HCT116 (cell line): ENCODE results near the gene WDR90. TPM values are rescaled to one million over a fixed set of nuclear protein-coding genes. Genes with fewer than 3 reads are reported as not detected.
A peak's percentile ranks its signal among the peaks of the same experiment; 100 is the strongest.

Experiments
- ATAC-seq: fragments of 200-7000 bp; cut with Tn5 transposase; 2 replicates; pipeline ENCODE4 v1.9.1; 2020; ENCODE audit warnings: mild to moderate bottlenecking, moderate library complexity
- BruUV-seq: library from RNA; stranded (reverse); fragments of 400-500 nt; replicated peaks from 2 replicates; lab custom pipeline; 2021; lab: Mats Ljungman, UMichigan
- CTCF ChIA-PET: fragments of 300-600 bp; sonication (Branson Sonifier 250); formaldehyde crosslinking; loops from one replicate; lab custom pipeline; 2021; ENCODE audit warnings: antibody characterized with exemption; lab: Charles Lee
- POLR2A ChIA-PET: fragments of 300-600, 350-600 bp; sonication (Branson Sonifier 250); formaldehyde crosslinking; loops from one replicate; lab custom pipeline; 2021; ENCODE audit warnings: antibody characterized with exemption; lab: Charles Lee
- RAD21 ChIA-PET, 2 experiments: fragments of 300-600 bp; sonication (Branson Sonifier 250); formaldehyde crosslinking; loops; one replicate each; lab custom pipeline; 2023; ENCODE audit warnings: low total read pairs in 2 of 2; ENCODE audit not compliant: uncharacterized antibody in 2 of 2, unreplicated experiment in 2 of 2, low non-redundant PET in 1 of 2; lab: Charles Lee
- DNase-seq: peaks from one replicate; pipeline ENCODE4 v3.0.0-alpha.2; 2010; ENCODE audit warnings: low read depth, low spot score
- H2AFZ ChIP-seq: fragments of 200-600 bp; shearing (Covaris generic), sonication (generic); 2 replicates; pipeline ENCODE4 v1.6.1; 2017; ENCODE audit warnings: low read depth, mixed run types, mixed read lengths, antibody characterized with exemption, low read length; ENCODE audit not compliant: poor library complexity, severe bottlenecking
- H3K27ac ChIP-seq: 2 replicates; pipeline ENCODE4 v1.5.1; 2012; ENCODE audit warnings: low read depth, low read length
- H3K27me3 ChIP-seq: fragments of 200-600 bp; sonication (generic); 2 replicates; pipeline ENCODE4 v1.6.1; 2016; ENCODE audit warnings: mixed run types, low read length, mixed read lengths; ENCODE audit not compliant: insufficient read depth
- H3K36me3 ChIP-seq, 2 experiments: fragments of 200-500 bp in 1 of 2; fragments of 200-600 bp in 1 of 2; sonication (Bioruptor generic) in 1 of 2; sonication (generic) in 1 of 2; 2 replicates each; pipeline versions ENCODE4 v1.5.1 to v1.6.1; 2014 to 2016; ENCODE audit warnings: low read length in 2 of 2, inconsistent platforms in 1 of 2, mixed read lengths in 1 of 2, mixed run types in 1 of 2; ENCODE audit not compliant: insufficient read depth in 2 of 2, control insufficient read depth in 1 of 2
- H3K4me1 ChIP-seq, 2 experiments: fragments of 200-600 bp in 1 of 2; sonication (generic) in 1 of 2; 2 replicates each; pipeline versions ENCODE4 v1.5.1 to v1.6.1; 2012 to 2017; ENCODE audit warnings: low read length in 2 of 2, inconsistent platforms in 1 of 2, mild to moderate bottlenecking in 1 of 2, mixed read lengths in 1 of 2, mixed run types in 1 of 2, moderate library complexity in 1 of 2; ENCODE audit not compliant: insufficient read depth in 2 of 2, control insufficient read depth in 1 of 2
- H3K4me2 ChIP-seq: fragments of 200-600 bp; sonication (generic); 2 replicates; pipeline ENCODE4 v1.6.1; 2017; ENCODE audit warnings: mixed run types, low read length, mixed read lengths
- H3K4me3 ChIP-seq, 2 experiments: fragments of 200-600 bp in 1 of 2; sonication (generic) in 1 of 2; replicated peaks in 1 of 2; 2 replicates each; pipeline ENCODE4 v1.5.1; 2011 to 2016; ENCODE audit warnings: low read length in 2 of 2, control low read depth in 1 of 2, low read depth in 1 of 2, mild to moderate bottlenecking in 1 of 2, mixed read lengths in 1 of 2, mixed run types in 1 of 2
- H3K79me2 ChIP-seq: fragments of 200-600 bp; sonication (generic); 2 replicates; pipeline ENCODE4 v1.6.1; 2017; ENCODE audit warnings: mild to moderate bottlenecking, mixed run types, low read length, moderate library complexity, mixed read lengths; ENCODE audit not compliant: insufficient read depth
- H3K9ac ChIP-seq: fragments of 200-600 bp; sonication (generic); 2 replicates; pipeline ENCODE4 v1.6.1; 2016; ENCODE audit warnings: low read length, mixed read lengths
- H3K9me2 ChIP-seq: fragments of 200-600 bp; sonication (generic), shearing (Covaris generic); 2 replicates; pipeline ENCODE4 v1.6.1; 2017; ENCODE audit warnings: mixed run types, mild to moderate bottlenecking, moderate library complexity; ENCODE audit not compliant: insufficient read depth
- H3K9me3 ChIP-seq, 2 experiments: fragments of 200-500 bp in 1 of 2; fragments of 200-600 bp in 1 of 2; sonication (Bioruptor generic) in 1 of 2; sonication (generic) in 1 of 2; 2 replicates each; pipeline ENCODE4 v1.6.1; 2014 to 2017; ENCODE audit warnings: low read length in 2 of 2, mixed read lengths in 2 of 2, inconsistent platforms in 1 of 2, low read depth in 1 of 2, mild to moderate bottlenecking in 1 of 2, mixed run types in 1 of 2, moderate library complexity in 1 of 2; ENCODE audit not compliant: control insufficient read depth in 1 of 2, insufficient read depth in 1 of 2
- H4K20me1 ChIP-seq: fragments of 200-600 bp; sonication (generic), shearing (Covaris generic); 2 replicates; pipeline ENCODE4 v1.6.1; 2017; ENCODE audit warnings: mixed run types, mild to moderate bottlenecking, moderate library complexity; ENCODE audit not compliant: insufficient read depth
- ATF3 ChIP-seq: IDR thresholded peaks from 2 replicates; pipeline ENCODE4 v1.6.1; 2012
- CEBPB ChIP-seq: IDR thresholded peaks from 2 replicates; pipeline ENCODE4 v1.6.1; 2012; ENCODE audit warnings: low read depth
- CTCF ChIP-seq, 3 experiments: fragments of 200-600 bp in 1 of 3; sonication (generic) in 1 of 3; IDR thresholded peaks in 2 of 3; conservative IDR thresholded peaks in 1 of 3; 2 replicates each; pipeline ENCODE4 v1.5.1; 2012 to 2017; ENCODE audit warnings: low read depth in 2 of 3, low read length in 2 of 3, antibody characterized with exemption in 1 of 3, borderline replicate concordance in 1 of 3, control low read depth in 1 of 3, mild to moderate bottlenecking in 1 of 3, mixed read lengths in 1 of 3, mixed run types in 1 of 3, moderate library complexity in 1 of 3; ENCODE audit not compliant: insufficient read depth in 1 of 3
- EZH2 ChIP-seq: fragments of 200-600 bp; sonication (generic); IDR thresholded peaks from 2 replicates; pipeline ENCODE4 v1.6.1; 2017; ENCODE audit warnings: antibody characterized with exemption, mixed run types
- FOSL1 ChIP-seq: IDR thresholded peaks from 2 replicates; pipeline ENCODE4 v1.6.1; 2012; ENCODE audit warnings: low read depth
- JUND ChIP-seq: IDR thresholded peaks from 2 replicates; pipeline ENCODE4 v1.6.1; 2012
- MAX ChIP-seq: IDR thresholded peaks from 2 replicates; pipeline ENCODE4 v1.6.1; 2012
- POLR2A ChIP-seq: IDR thresholded peaks from 2 replicates; pipeline ENCODE4 v1.7.0; 2011; ENCODE audit warnings: borderline replicate concordance; ENCODE audit not compliant: insufficient read depth, insufficient read length; ENCODE audit errors: extremely low read depth
- POLR2AphosphoS5 ChIP-seq: IDR thresholded peaks from 2 replicates; pipeline ENCODE4 v1.6.1; 2011; ENCODE audit warnings: mild to moderate bottlenecking, low read depth, low read length, moderate library complexity
- RAD21 ChIP-seq: IDR thresholded peaks from 2 replicates; pipeline ENCODE4 v1.6.1; 2012; ENCODE audit warnings: low read depth, mild to moderate bottlenecking
- SIN3A ChIP-seq: IDR thresholded peaks from 2 replicates; pipeline ENCODE4 v1.6.1; 2012; ENCODE audit warnings: low read depth
- SP1 ChIP-seq: IDR thresholded peaks from 2 replicates; pipeline ENCODE4 v1.6.1; 2012; ENCODE audit warnings: low read depth
- SRF ChIP-seq: IDR thresholded peaks from 2 replicates; pipeline ENCODE4 v1.6.1; 2012; ENCODE audit warnings: low read depth
- TCF7L2 ChIP-seq: IDR thresholded peaks from 2 replicates; pipeline ENCODE4 v1.7.0; 2011; ENCODE audit warnings: borderline replicate concordance, inconsistent platforms; ENCODE audit not compliant: insufficient read depth, insufficient read length; ENCODE audit errors: extremely low read depth
- YY1 ChIP-seq: IDR thresholded peaks from 2 replicates; pipeline ENCODE4 v1.6.1; 2011; ENCODE audit warnings: low read length, low read depth, moderate library complexity, mild to moderate bottlenecking; ENCODE audit not compliant: insufficient replicate concordance; ENCODE audit errors: extremely low read depth
- ZFX ChIP-seq: fragments of 450-650 bp; IDR thresholded peaks from 2 replicates; pipeline ENCODE4 v1.6.1; 2017
- ZNF274 ChIP-seq: fragments of 200-500 bp; sonication (Bioruptor generic); IDR thresholded peaks from 2 replicates; pipeline ENCODE4 v1.6.1; 2014; ENCODE audit warnings: mild to moderate bottlenecking, low read depth, low read length, inconsistent platforms
- intact Hi-C: fragments of 100-400 bp; cut with micrococcal nuclease; formaldehyde crosslinking; loops from 2 replicates; pipeline ENCODE4 v1.10.0; 2022
- total RNA-seq: library from RNA; stranded (reverse); gene quantifications from one replicate; pipeline ENCODE4 v1.2.1, GENCODE V29; 2021; ENCODE audit not compliant: unreplicated experiment

Gene WDR90
- total RNA-seq, 1 experiment from 2014 or later: 73.7 TPM

- Histone ChIP-seq H3K4me1 (peaks cover 21 to 60% of the 10 kb centered on the region in 2 experiments), H3K36me3 (peaks cover 0 to 33% of the 10 kb centered on the region in 2 experiments; a peak in 2 of 4 replicates), H4K20me1 (no peaks in the 10 kb centered on the region), H3K27me3 (no peaks in the 10 kb centered on the region), H2AFZ (no peak overlapping the region), H3K9me3 (no peaks in the 10 kb centered on the region), H3K4me2 (peak overlapping the region; percentile 97), H3K9ac (peak overlapping the region; percentile 92), H3K27ac (peak overlapping the region; percentile 98), H3K9me2 (no peaks in the 10 kb centered on the region), H3K4me3 (peak overlapping the region; percentile 71 to 90; a peak in 3 of 4 replicates), H3K79me2 (peaks cover 54% of the 10 kb centered on the region)
- BruUV-seq: no TSS peak
- CTCF ChIA-PET: interaction anchor here (1.2 to 1.4 kb wide), 2 partner anchors 10 to 33 kb away, joined by 3 to 6 read pairs; no protein-coding TSS in a partner anchor
- RAD21 ChIA-PET: no interaction called here
- DNase-seq: no peak
- no peak for ATAC-seq
- TF ChIP-seq POLR2A: peak; percentile 38
- TF ChIP-seq EZH2: no peak
- no peak for TF ChIP-seq JUND
- no peak for TF ChIP-seq FOSL1
- POLR2A ChIA-PET: no interaction called here
- intact Hi-C loops: no loop called here
These were observed 36.0 kb downstream of the WDR90 start for GRCh38 chr16:684961-685696.

GRCh38 chr16:685967-686366, 36.8 kb downstream of the WDR90 start:
- peaks cover 49% of the 10 kb centered on the region for H3K79me2 ChIP-seq
- CTCF ChIA-PET: interaction anchor here (1.4 kb wide), 1 partner anchor 10 kb away, joined by 6 read pairs; no protein-coding TSS in a partner anchor
- peak overlapping the region; percentile 97 for H3K4me2 ChIP-seq
- no peaks in the 10 kb centered on the region for H3K9me2 ChIP-seq
- TF ChIP-seq SIN3A (no peak), EZH2 (no peak), SRF (no peak), YY1 (no peak), CTCF (IDR thresholded peaks at IDR 0.05 in 2 of 3, conservative IDR thresholded peaks at IDR 0.05 in 1 of 3; ENCODE audit: borderline replicate concordance in 1 of 3, insufficient read depth in 1 of 3, low read depth in 2 of 3, low read length in 2 of 3) (peak in 2 of 3 experiments; percentile 69 to 88; a peak in 4 of 6 replicates), ZFX (no peak), POLR2AphosphoS5 (peak; percentile 32; the same call in 1 of the 2 replicates), POLR2A (no peak), ATF3 (no peak), RAD21 (no peak), MAX (no peak), SP1 (no peak), ZNF274 (no peak), TCF7L2 (no peak), JUND (no peak), CEBPB (no peak)
- TF ChIP-seq, all 23 proteins: peak for 2
- Histone ChIP-seq H3K27ac (peak overlapping the region; percentile 0; the same call in 1 of the 2 replicates), H3K9me3 (no peaks in the 10 kb centered on the region), H3K36me3 (peaks cover 0 to 33% of the 10 kb centered on the region in 2 experiments; a peak in 2 of 4 replicates), H3K9ac (no peak overlapping the region), H3K4me3 (no peak overlapping the region), H3K4me1 (peaks cover 21 to 63% of the 10 kb centered on the region in 2 experiments), H3K27me3 (no peaks in the 10 kb centered on the region), H2AFZ (no peak overlapping the region), H4K20me1 (no peaks in the 10 kb centered on the region)
- DNase-seq (no peak), ATAC-seq (peak; percentile 16; the same call in 1 of the 2 replicates)
- ChIA-PET RAD21 (no interaction called here), POLR2A (no interaction called here)
- intact Hi-C loops: no loop called here
- no TSS peak for BruUV-seq
